Measurements from ENCODE around the gene PDE4D.

Gene PDE4D

GRCh38 chr5:59772757-59773156, 120.8 kb downstream of the PDE4D start:
- no peak for TF ChIP-seq CTCF (conservative IDR thresholded peaks at IDR 0.05; ENCODE audit: low read depth, low read length)
- no peak overlapping the region for H3K4me3 ChIP-seq (ENCODE audit: low read depth, low read length)
- DNase-seq (ENCODE audit: low read depth) = no peak

- H3K4me3 ChIP-seq (ENCODE audit: low read depth, low read length) = no peak overlapping the region
- TF ChIP-seq CTCF (conservative IDR thresholded peaks at IDR 0.05; ENCODE audit: low read depth, low read length) = no peak
- DNase-seq (ENCODE audit: low read depth) = no peak
Observed at GRCh38 chr5:59772206-59772605, 121.3 kb downstream of the PDE4D start.

- no peak for DNase-seq (ENCODE audit: low read depth)
- TF ChIP-seq CTCF (conservative IDR thresholded peaks at IDR 0.05; ENCODE audit: low read depth, low read length) = no peak
- no peak overlapping the region for H3K4me3 ChIP-seq (ENCODE audit: low read depth, low read length)
Observed at GRCh38 chr5:59770953-59771352, 122.6 kb downstream of the PDE4D start.

- TF ChIP-seq CTCF (conservative IDR thresholded peaks at IDR 0.05; ENCODE audit: low read depth, low read length) = no peak
- peak; percentile 58 for DNase-seq (ENCODE audit: low read depth)
- H3K4me3 ChIP-seq (ENCODE audit: low read depth, low read length) = no peak overlapping the region
Observed at GRCh38 chr5:59769832-59770231, 123.7 kb downstream of the PDE4D start.

- peak; percentile 61 for DNase-seq (ENCODE audit: low read depth)
- TF ChIP-seq CTCF (conservative IDR thresholded peaks at IDR 0.05; ENCODE audit: low read depth, low read length) = no peak
- H3K4me3 ChIP-seq (ENCODE audit: low read depth, low read length) = peak overlapping the region; percentile 77
Observed at GRCh38 chr5:59769041-59769360, 124.5 kb downstream of the PDE4D start.

GRCh38 chr5:59768152-59769040, 125.1 kb downstream of the PDE4D start:
- DNase-seq (ENCODE audit: low read depth) = peak; percentile 90
- peak overlapping the region; percentile 77 for H3K4me3 ChIP-seq (ENCODE audit: low read depth, low read length)
- TF ChIP-seq CTCF (conservative IDR thresholded peaks at IDR 0.05; ENCODE audit: low read depth, low read length) = no peak

- no peak for DNase-seq (ENCODE audit: low read depth)
- no peak for TF ChIP-seq CTCF (conservative IDR thresholded peaks at IDR 0.05; ENCODE audit: low read depth, low read length)
- H3K4me3 ChIP-seq (ENCODE audit: low read depth, low read length) = peak overlapping the region; percentile 77
Observed at GRCh38 chr5:59767681-59768151, 125.8 kb downstream of the PDE4D start.
